H1 (cell line): ENCODE results near the gene CLPTM1L.

Experiments used
- BCL11A ChIP-seq, 2 experiments: IDR thresholded peaks; one replicate each; pipeline ENCODE4 v1.6.1; 2011; ENCODE audit warnings: low read depth in 2 of 2, low read length in 2 of 2, mild to moderate bottlenecking in 2 of 2
- CBX5 ChIP-seq: fragments of 300-800, 300-1000 bp; sonication (generic); IDR thresholded peaks from 2 replicates; pipeline ENCODE4 v1.7.1; 2016; ENCODE audit warnings: antibody characterized with exemption, low read length, low read depth
- CREB1 ChIP-seq: IDR thresholded peaks from 2 replicates; pipeline ENCODE4 v1.6.1; 2012; ENCODE audit warnings: inconsistent platforms
- EP300 ChIP-seq, 2 experiments: IDR thresholded peaks; 1 replicate in 1 of 2; 2 replicates in 1 of 2; pipeline ENCODE4 v1.6.1; 2011 to 2012; ENCODE audit warnings: low read depth in 2 of 2, low read length in 2 of 2, mild to moderate bottlenecking in 2 of 2, borderline replicate concordance in 1 of 2, inconsistent platforms in 1 of 2, moderate library complexity in 1 of 2
- EZH2 ChIP-seq: fragments of 200-600 bp; sonication (generic); IDR thresholded peaks from 2 replicates; pipeline ENCODE4 v1.7.1; 2012; ENCODE audit warnings: low read depth, mild to moderate bottlenecking, moderate library complexity, low read length, inconsistent platforms; ENCODE audit not compliant: severe bottlenecking
- JUN ChIP-seq: IDR thresholded peaks from 2 replicates; pipeline ENCODE4 v1.6.1; 2011; ENCODE audit warnings: low read depth, mild to moderate bottlenecking, improper control_type of control experiment, low read length
- POLR2A ChIP-seq, 2 experiments: IDR thresholded peaks; 1 replicate in 1 of 2; 2 replicates in 1 of 2; pipeline ENCODE4 v1.6.1; 2011; ENCODE audit warnings: low read depth in 2 of 2, low read length in 2 of 2, mild to moderate bottlenecking in 2 of 2; ENCODE audit errors: control extremely low read depth in 1 of 2
- POLR2AphosphoS5 ChIP-seq: IDR thresholded peaks from 2 replicates; pipeline ENCODE4 v1.6.1; 2011; ENCODE audit warnings: low read depth, low read length
- RAD21 ChIP-seq, 2 experiments: IDR thresholded peaks in 1 of 2; conservative IDR thresholded peaks in 1 of 2; 2 replicates each; pipeline ENCODE4 v1.6.1; 2011; ENCODE audit warnings: low read depth in 2 of 2, low read length in 2 of 2, improper control_type of control experiment in 1 of 2, inconsistent platforms in 1 of 2, mild to moderate bottlenecking in 1 of 2, moderate library complexity in 1 of 2
- RNF2 ChIP-seq: fragments of 200-900, 300-1000 bp; sonication (generic); IDR thresholded peaks from 2 replicates; pipeline ENCODE4 v1.7.1; 2016; ENCODE audit warnings: borderline replicate concordance, low read depth, mild to moderate bottlenecking, antibody characterized with exemption, low read length; ENCODE audit not compliant: poor library complexity, severe bottlenecking; ENCODE audit errors: missing control alignments
- SP1 ChIP-seq: IDR thresholded peaks from 2 replicates; pipeline ENCODE4 v1.6.1; 2011; ENCODE audit warnings: low read depth, low read length
- TCF12 ChIP-seq: IDR thresholded peaks from 2 replicates; pipeline ENCODE4 v1.6.1; 2011; ENCODE audit warnings: low read depth, mild to moderate bottlenecking, low read length
- TF ChIP-seq, protein P1 (sequence below), 3 experiments: IDR thresholded peaks; 1 replicate in 2 of 3; 2 replicates in 1 of 3; pipeline versions ENCODE4 v1.5.1 to v1.6.1; 2011; ENCODE audit warnings: low read length in 3 of 3, mild to moderate bottlenecking in 3 of 3, inconsistent platforms in 2 of 3, low read depth in 1 of 3, moderate library complexity in 1 of 3; ENCODE audit not compliant: insufficient read depth in 1 of 3; ENCODE audit errors: control extremely low read depth in 1 of 3

DNA sequence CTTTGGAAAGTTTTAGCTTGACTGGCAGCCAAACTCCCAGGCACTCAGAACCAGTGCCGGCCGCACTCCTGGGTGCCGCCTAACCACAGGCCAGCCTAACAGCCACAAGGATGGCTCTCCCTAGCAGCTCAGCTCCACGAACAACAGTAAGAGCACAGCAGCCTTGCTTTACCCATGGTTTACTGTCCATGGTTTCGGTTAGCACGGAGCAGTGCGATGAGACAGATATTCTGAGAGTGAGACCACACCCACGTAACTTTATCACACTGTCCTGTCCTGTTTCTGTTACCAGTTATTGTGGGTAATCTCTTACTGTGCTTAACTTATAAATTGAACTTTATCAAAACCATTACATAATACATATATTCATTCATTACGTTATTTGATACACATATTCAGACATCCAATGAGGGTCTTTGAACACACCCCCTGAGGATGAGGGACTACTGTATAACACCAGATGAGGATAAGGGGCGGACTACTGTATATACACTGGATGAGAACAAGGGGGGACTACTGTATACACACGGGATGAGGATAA, 12.4 kb downstream of the CLPTM1L start:
- TF ChIP-seq, protein P1, sequence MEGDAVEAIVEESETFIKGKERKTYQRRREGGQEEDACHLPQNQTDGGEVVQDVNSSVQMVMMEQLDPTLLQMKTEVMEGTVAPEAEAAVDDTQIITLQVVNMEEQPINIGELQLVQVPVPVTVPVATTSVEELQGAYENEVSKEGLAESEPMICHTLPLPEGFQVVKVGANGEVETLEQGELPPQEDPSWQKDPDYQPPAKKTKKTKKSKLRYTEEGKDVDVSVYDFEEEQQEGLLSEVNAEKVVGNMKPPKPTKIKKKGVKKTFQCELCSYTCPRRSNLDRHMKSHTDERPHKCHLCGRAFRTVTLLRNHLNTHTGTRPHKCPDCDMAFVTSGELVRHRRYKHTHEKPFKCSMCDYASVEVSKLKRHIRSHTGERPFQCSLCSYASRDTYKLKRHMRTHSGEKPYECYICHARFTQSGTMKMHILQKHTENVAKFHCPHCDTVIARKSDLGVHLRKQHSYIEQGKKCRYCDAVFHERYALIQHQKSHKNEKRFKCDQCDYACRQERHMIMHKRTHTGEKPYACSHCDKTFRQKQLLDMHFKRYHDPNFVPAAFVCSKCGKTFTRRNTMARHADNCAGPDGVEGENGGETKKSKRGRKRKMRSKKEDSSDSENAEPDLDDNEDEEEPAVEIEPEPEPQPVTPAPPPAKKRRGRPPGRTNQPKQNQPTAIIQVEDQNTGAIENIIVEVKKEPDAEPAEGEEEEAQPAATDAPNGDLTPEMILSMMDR (IDR thresholded peaks at IDR 0.05; ENCODE audit: control extremely low read depth in 1 of 3, insufficient read depth in 1 of 3, low read depth in 1 of 3, low read length in 3 of 3): no peak
- TF ChIP-seq EZH2: no peak
- TF ChIP-seq BCL11A (IDR thresholded peaks at IDR 0.05; ENCODE audit: low read depth in 2 of 2, low read length in 2 of 2): no peak
- TF ChIP-seq SP1: no peak
- TF ChIP-seq TCF12: no peak
- no peak for TF ChIP-seq POLR2AphosphoS5
- TF ChIP-seq EP300 (IDR thresholded peaks at IDR 0.05; ENCODE audit: borderline replicate concordance in 1 of 2, low read depth in 2 of 2, low read length in 2 of 2): no peak
- no peak for TF ChIP-seq CREB1
- no peak for TF ChIP-seq CBX5
- no peak for TF ChIP-seq RNF2
- no peak for TF ChIP-seq POLR2A (IDR thresholded peaks at IDR 0.05; ENCODE audit: control extremely low read depth in 1 of 2, low read depth in 2 of 2, low read length in 2 of 2)
- no peak for TF ChIP-seq RAD21 (IDR thresholded peaks at IDR 0.05 in 1 of 2, conservative IDR thresholded peaks at IDR 0.05 in 1 of 2; ENCODE audit: low read depth in 2 of 2, low read length in 2 of 2)
- TF ChIP-seq JUN: no peak
